K562 (cell line): ENCODE measurements around the gene MYOM1.

ENCODE experiments used
- KLF1 ChIP-seq: fragments of 450-650 bp; IDR thresholded peaks from 2 replicates; pipeline ENCODE4 v1.6.1; 2016; ENCODE audit warnings: missing genetic modification characterization, missing compliant biosample characterization
- NFXL1 ChIP-seq: fragments of 450-650 bp; formaldehyde crosslinking; IDR thresholded peaks from 2 replicates; pipeline ENCODE4 v1.4.0; 2021; ENCODE audit warnings: mild to moderate bottlenecking
- SUPT5H ChIP-seq: fragments of 450-650 bp; IDR thresholded peaks from 2 replicates; pipeline ENCODE4 v1.6.1; 2016
- UBTF ChIP-seq, 2 experiments: IDR thresholded peaks; 2 replicates each; pipeline ENCODE4 v1.6.1; 2012; ENCODE audit warnings: improper control_type of control experiment in 2 of 2, low read depth in 2 of 2, low read length in 2 of 2, borderline replicate concordance in 1 of 2
- ZNF830 ChIP-seq: fragments of 250-450 bp; sonication (Bioruptor Pico); IDR thresholded peaks from 2 replicates; pipeline ENCODE4 v1.5.0; 2021; ENCODE audit warnings: mild to moderate bottlenecking

- TF ChIP-seq NFXL1 (CRISPR knock-in tag) (no peak), SUPT5H (no peak), KLF1 (tag) (no peak), ZNF830 (no peak), UBTF (IDR thresholded peaks at IDR 0.05; ENCODE audit: borderline replicate concordance in 1 of 2, low read depth in 2 of 2, low read length in 2 of 2) (no peak)
Measured at GRCh38 chr18:3025544-3025943, 194.2 kb downstream of the MYOM1 start.
